GM18508 (cell line): ENCODE measurements around the gene CA10.

Source experiments
- ATAC-seq: cut with Tn5 transposase; IDR thresholded peaks from one replicate; pipeline ENCODE4 v1.9.1; 2021; ENCODE audit warnings: moderate number of reproducible peaks; ENCODE audit not compliant: insufficient read depth, unreplicated experiment

Gene CA10

DNA sequence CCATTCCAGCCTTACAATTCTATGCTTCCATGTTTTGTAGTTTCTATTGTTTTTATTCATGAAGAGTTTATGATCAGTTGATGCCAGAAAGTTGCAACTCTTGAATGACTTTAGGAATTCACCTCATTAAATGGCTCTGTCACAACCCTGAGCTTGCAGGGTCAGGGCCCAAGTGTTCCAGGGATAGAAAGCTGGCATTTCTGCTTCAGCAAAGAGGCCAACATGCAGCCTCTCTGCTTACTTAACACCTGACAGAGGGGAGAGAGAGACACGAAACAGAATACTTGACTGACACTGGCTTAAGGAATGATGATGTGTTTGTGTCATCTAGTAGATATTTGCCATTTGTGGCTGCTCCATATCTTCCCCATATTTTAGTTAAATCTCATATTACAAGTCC lies 328.1 kb downstream of the CA10 start:
- ATAC-seq = no peak

DNA sequence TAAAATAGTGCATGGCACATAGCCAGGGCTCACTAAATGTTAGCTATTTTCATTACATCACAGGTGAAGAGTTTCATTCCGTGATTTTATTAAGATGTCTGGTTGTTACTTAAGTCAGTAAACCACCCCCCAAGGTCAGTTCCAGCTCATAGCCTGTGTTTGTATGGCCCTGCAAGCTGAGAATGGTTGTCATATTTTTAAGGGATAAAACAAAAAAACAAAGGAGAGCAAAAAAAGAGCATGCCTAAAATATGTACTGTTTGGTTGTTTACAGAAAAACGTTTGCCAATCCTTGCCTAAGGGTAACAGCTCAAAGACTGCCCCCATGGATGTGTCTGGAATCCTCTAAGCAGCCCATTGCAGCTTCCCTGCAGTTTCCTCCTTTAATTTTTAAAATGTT lies 329.6 kb downstream of the CA10 start:
- no peak for ATAC-seq

DNA sequence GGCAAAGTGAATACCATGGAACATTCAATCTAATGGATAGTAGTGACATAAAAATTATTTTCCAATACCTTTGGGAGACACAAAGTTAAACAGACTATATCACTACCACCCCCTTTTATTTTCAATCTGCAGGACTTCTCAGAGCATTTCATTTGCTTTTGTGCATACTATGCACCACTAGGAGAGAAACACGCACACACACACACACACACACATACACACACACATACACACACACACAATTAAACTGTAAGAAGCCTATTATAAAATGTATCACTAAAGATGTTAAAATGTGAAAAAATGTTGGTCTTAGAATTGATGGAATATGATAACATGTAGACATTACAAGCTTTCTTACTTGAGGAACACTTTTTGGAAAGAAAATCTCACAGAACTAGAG lies 331.4 kb downstream of the CA10 start:
- ATAC-seq = no peak

DNA sequence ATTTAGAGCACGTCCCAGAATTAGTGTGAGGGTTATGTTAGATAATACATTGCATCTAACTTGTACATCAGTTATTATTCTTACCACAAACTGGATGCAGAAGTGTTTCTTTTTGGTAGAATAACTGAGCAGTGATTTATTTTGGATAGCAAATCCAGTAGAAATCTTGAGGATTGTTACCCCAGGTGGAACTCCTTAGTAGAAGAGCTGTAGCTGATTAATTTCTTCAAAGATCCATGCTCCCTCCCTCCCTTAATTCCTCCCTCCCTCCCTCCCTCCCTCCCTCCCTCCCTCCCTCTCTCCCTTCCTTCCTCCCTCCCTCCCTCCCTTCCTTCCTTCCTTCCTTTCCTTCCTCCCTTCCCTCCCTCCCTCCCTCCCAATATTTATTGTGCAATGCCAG lies 337.7 kb downstream of the CA10 start:
- no peak for ATAC-seq

DNA sequence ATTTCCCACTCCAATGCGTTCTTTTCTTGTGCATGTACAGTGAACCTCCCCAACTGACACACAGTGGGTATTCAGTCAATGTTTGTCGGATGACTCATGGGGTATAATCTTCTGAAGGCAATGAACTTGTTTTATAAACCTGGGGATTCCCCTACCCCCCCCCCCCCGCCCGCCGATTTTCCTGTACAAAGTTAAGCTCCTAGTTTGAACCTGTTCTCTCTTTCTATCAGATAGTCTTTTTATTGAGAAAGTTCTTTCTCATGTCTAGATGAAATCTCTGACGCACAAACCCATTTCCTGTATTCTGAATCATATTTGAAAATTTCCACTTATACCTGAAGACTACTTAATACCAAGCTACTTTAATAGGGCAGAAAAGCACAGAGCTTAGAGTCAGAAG lies 338.3 kb downstream of the CA10 start:
- no peak for ATAC-seq

DNA sequence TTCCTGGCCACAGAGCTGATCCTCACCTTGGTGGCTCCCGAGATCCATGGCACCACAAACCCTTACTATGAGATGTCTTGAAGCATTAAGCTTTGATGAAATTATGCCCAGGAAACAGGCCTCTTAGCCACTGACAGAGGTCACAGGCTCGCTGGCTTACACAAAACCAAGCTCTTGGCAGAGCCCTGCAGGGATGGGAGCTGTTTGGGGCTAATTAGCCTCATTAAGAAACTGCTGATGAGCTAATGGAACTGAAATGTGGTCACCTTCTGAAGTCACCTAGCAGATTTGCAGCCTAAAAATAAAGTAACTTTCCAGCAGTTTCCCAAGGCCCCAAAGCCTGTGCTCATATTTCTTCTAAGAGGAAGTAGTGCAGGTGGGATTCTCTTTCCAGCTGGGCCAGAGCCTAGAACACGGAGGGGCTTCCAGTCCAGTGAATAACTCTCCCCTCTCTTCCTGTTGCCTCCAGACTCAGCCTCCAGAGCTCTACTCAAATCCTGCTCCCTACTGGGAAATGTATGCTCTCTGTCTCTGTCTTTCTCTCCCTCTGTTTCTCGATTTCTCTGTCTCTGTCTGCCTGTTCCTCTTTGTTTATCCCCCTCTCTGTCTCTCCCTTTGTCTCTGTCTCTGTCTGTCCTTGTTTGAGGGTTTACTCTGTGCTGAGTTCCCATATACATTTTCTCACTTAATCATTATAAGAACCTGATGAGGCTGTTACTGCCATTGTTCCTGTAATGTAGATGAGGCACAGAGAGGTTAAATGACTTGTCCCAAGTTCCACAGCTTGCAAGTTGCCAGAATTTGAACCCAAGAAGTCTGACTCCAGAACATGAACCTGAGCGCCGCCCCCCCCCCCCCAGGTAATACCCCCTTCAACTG lies 338.9 kb downstream of the CA10 start:
- no peak for ATAC-seq

DNA sequence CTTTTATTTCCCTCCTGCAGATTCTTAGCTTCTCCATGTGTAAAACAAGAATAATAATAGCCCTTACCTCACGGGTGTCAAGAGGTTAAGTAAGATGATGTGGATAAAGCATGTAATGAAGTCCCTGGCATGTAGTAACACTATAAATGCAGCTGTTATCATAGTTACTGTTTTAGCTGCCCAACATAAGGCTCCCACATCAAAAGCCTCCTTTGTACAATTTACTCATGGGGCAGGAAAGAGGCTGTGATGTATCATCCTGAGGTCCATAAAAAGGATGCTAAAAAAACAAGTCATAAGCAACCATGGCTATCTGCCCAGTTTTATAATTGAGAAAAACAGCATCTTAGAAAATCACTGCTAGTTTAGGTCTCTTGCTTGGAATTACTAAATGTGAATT lies 339.7 kb downstream of the CA10 start:
- ATAC-seq = no peak

DNA sequence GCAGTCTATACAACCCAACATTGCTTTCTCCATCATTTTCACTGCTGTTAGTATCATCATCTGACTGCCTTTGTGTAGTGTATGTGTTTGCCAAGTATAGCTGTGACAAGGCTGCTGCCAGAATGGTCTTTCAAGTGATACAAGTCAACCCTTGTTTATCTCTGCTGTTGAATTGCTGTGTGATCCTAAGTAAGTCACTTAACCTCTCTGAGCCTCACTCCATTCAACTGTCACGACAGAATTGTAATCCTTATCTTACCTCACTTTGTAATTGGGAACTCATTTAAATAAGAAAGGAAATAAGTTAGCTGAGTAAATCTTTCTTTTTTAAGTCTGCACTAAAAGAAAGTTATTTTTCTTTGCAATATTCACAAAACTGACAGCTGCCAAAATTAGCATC lies 340.6 kb downstream of the CA10 start:
- ATAC-seq = no peak

DNA sequence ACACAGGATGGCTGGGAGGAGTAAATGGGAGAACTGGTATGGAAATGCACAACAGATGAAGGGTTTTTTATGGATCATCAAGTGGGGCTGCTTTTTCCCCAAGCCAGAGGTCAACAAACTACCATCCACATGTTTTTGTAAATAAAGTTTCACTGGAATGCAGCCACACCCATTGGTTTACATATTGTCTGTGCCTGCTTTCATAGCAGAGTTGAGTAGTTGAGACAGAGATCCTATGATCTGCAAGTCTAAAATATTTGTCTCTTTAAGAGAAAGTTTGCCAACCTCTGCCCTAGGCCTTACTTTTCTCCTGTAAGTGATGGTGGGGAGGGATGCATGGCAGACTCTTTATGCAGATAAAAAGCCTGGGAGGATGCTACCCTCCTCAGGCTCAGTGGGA lies 341.4 kb downstream of the CA10 start:
- no peak for ATAC-seq

DNA sequence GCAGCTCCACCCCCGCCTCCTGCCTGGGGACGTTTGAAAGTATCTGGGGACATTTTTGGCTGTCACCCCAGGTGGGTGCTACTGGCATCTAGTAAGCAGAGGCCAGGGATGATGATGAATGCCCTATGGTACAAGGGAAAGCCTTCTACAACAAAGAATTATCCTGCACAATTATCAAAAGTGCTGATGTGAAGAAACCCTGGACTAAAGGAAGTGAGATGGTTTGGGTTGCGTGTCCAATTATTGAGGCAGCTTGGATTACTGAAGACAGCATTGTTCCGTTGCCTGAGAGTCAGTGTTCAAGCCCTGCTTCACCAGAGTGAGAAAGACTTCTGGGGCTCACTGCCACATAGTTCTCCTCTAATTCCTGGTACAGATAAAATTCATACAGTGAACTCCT lies 343.4 kb downstream of the CA10 start:
- ATAC-seq = no peak

DNA sequence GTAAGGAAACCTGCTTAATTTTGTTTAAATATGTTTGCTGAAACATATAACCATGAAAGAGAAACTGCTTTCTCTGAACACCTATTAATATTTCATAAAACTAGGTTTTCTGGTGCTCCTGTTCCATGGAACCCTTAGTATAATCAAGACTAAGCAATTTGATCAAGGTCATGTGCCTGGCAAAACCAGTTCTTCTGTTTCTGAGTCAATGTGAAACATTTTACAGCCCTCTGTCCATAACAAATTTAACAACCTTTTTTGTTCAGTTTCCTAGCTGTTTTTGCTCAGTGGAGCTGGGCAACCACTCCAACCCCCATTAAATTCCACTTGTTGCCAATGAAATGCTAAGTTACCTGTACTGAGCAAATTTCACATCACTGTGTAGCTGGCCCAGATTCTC lies 344.0 kb downstream of the CA10 start:
- ATAC-seq = no peak

DNA sequence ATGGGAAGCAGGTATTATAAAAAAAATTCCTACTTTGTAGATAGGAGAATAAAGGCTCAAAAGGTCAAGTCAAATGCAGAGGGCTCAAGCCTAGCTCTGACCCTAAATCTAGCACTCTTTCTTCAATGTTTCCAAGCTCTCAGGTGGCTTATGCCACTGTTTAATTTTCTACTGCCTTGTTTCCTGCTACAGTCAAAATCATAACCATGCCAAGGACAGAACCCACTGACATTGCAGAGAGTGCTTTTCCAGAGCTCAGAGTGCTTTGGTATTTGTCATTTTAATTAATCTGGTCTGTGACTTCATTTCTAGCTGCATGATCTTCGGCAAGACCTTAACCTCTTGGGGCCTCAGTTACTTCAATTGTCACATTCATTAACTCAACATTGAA lies 344.7 kb downstream of the CA10 start:
- ATAC-seq = no peak

DNA sequence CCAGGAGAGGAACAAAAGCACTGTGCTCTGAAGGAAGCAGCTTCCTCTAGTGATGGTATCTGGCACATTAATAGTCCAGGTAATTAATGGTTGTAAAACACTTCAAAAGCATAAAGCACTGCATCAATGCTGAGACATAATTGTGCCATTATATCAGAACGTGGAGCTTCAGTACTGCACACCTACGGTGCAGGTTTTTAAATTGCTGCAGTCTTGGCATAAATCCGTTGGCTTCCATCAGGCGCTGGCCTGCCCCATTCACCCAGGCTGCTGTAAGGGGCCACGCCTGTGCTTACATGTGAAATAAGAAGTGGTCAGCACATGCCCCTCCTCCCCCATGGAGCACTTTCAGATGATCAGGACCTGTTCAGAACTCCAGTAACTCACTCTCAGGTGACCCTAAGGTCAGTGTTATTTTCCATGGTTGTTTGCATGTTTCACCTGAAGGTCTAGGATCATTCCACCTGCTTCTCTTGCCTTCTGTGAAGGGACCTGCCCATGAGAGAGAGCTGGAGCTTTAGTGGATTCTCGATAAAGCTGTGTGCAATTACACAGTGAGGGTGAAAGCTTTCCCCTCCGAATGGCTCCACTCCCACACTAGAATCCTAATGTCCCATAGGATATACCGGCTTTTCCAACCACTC lies 345.3 kb downstream of the CA10 start:
- no peak for ATAC-seq

DNA sequence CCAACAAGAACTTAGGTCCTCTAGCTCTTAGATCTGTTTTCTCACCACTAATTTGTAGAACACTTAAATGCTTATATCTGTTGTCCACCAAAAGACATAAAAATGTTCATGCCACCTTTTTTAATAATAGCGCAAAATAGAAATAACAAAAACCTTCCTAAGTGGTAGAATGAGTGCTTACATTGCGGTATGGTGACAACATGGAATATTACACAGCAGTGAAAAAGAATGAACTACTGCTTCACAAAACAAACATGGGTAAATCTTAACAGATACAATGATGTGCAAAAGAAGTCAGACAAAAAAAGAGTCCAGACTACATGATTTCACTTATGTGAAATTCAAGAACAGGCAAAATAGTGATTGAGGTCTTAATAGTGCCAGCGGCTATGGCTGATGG lies 351.1 kb downstream of the CA10 start:
- ATAC-seq = no peak

DNA sequence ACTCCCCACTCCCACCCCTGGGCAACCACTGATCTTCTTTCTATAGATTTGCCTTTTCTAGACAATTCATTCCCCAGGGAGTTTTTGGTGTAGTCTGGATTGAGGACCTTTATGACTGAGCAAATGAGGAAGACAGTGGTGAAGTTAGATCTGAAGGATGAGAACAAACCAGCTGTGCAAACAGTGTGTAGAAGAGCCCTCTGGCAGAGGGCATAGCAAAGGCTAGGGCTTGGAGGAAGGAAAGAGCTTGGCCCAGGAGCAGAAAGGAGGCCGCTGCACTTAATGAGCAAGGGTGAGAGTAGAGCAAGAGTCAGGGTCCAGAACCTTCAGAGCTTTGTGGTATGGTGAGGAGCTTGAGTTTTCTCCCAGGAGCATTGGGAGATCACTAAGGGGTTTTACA lies 352.7 kb downstream of the CA10 start:
- ATAC-seq = no peak

DNA sequence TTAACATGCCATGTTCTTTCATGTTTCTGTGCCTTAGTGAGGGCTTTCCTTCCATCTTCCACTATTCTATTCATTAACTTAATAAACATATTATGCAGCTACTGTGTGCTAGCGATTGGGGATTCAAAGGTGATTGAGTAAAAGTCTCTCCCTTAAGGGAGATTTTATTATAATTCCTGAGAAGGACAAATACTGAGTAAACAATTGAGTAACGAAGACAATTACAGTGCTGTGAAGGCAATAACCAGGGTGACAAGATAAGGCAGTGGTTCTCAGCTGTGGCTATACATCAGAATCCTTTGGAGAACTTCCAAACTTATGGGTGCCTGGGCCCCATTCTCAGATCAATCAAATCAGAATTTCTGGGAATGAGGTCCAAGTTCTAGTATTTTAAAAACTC lies 353.3 kb downstream of the CA10 start:
- ATAC-seq = no peak

DNA sequence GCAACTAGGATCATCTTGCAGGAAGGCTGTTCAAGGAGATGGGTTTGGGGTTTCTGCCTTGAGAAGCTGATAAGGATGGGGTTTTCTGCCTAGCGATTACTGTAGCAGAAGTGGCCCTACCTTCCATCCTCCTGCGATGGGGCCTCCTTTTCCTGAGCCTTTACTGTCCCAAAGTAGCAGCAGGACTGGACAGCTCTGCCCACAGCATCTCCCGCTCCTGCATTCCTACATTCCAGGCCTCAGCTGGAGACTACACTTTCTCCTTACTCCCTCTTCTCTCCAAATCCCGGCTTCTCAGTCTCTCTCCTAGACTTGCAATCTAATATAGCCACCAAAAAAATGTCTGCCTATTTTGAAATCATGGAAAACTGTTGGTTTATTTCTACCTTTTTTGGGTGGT lies 355.4 kb downstream of the CA10 start:
- no peak for ATAC-seq

DNA sequence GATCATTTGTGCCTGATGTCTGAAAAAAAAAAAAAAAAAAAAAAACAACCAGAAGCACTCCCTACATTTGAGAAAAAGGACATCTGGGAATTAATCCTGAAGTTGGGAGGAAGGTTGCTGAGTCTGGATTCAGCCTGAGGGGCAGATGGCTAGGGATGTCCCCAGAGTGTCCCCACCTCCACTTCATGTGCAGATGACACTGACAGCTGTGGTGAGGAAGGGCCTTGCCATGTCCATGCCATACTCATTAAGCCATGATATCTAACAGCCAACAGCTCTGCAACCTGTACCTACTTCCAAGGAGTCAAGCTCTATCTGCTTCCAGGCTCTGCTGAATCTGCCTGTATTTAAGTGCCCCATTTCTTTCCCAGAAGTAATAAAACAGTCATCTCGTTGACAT lies 356.0 kb downstream of the CA10 start:
- ATAC-seq = no peak

DNA sequence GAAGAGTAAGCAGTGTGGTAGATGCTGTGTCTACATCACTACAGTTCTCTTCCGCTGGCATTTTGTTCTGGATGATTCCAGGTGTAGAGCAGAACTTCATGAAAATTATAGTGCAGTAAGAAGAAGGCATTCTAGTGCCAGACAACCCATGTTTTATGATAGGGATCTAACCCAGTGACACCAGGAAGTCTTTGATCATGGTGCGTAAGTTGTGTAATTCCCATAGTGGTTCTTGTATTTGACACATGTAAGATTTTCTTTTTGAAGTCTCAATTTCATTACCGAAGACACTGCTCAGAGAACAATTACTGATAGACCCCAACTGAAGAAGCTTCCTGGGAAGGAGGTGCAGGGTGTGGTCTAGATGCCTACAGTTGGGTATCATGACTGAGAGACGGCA lies 356.9 kb downstream of the CA10 start:
- ATAC-seq = no peak

DNA sequence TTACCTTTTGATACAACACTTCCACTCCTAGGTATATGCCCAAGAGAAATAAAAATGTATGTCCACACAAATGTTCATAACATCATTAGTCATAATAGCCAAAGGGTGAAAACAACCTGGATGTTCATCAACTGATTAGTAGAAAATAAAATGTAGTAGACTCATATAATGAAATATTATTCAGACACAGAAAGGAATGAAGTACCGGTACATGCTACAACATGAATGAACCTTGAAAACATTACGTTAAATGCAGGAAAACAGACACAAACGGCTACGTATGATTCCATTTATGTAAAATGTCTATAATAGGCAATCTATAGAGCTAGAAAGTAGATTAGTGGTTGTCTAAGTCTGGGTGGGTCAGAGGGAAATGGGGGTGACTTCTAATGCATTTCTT lies 358.5 kb downstream of the CA10 start:
- ATAC-seq = no peak

DNA sequence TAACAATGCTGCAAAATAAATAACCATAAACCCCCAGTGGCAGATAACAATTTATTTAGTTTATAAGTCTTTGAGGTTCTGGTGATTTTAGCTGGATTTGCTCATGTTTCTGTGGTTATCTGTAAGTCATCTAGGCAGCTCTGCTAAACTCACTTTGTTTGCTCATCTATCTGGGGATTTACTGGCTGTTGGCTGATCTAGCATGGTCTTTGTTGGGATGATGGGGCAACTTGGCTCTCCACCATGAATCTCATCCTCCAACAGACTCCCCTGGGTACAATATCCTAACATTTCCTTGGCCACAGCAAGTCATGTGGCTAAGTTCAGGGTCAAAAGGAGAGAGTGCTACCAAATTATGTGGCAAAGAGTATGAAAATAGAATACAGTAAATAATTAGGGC lies 359.3 kb downstream of the CA10 start:
- ATAC-seq = no peak

DNA sequence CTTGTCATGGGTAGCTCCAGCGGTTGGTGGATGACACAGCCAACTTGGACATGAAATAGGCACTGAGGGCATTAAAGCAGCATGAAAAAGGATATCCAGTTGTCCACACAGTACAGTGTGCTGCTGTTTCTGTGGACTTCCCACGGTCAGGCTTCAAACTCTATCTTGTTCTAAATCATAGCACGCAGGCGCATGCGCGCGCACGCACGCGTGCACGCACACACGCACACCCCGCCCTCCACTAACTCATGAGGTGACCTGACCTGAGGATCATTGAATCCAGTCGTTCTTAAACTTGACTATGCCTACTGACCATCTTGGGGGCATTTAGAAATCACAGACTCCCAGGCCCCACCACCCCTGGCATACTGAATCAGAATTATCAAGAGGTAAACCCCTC lies 361.4 kb downstream of the CA10 start:
- ATAC-seq = no peak
